Measurements from ENCODE around the gene SNAP29. TPM values are rescaled to one million over a fixed set of nuclear protein-coding genes. Genes with fewer than 3 reads are reported as not detected.

SNAP29 gene
- total RNA-seq, 1 experiment from 2014 or later, result 10.7 TPM

DNA sequence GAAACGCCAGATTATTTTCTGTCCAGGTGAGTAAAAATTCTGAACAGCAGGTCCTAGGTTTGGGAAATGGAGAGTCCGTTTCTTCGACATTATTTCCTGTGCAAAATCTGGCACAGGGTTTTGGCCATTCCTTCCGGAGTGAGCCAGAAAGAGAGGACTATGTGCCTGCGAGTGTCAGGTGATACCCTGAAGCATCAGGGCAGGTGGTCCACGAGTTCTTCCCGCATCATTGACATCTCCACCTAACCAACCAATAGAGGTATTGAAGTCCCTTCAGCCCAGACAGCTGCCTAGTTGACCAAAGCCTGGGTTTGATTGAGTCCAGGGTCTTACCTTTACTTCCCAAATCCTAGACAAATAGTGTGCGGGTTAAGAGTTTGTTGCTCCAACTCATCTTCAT, 808 bp downstream of the SNAP29 start:
- DNase-seq (ENCODE audit: low read depth, low spot score), result no peak
- in situ Hi-C loops (cut with HindIII; ENCODE audit: low pct_unique_long_range_greater_than_20kb, low sequenced_read_pairs), result no loop called here

GRCh38 chr22:20862540-20862939, 3.7 kb downstream of the SNAP29 start:
- in situ Hi-C loops (cut with HindIII; ENCODE audit: low pct_unique_long_range_greater_than_20kb, low sequenced_read_pairs), result no loop called here
- DNase-seq (ENCODE audit: low read depth, low spot score), result no peak

DNA sequence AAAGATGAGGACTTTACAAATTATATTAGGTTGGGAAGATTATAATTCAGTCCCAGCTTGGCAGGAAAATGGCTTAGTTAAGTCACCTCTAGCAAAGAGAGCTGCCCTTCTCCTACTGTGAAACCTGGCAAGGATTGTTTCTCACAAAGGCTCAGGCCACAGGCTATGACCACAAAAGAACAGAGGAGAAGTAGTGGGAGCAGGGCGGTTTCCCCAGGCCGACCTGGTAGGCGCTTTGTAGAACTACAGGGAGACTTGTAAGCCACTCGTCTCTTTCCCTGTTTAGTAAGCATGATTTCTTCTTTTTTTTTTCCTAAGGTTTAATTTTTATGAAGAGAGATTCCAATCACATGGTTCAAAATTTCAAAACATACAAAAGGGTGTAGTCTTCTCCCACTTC, 4.6 kb downstream of the SNAP29 start:
- no peak for DNase-seq (ENCODE audit: low read depth, low spot score)
- in situ Hi-C loops (cut with HindIII; ENCODE audit: low pct_unique_long_range_greater_than_20kb, low sequenced_read_pairs), result no loop called here

DNA sequence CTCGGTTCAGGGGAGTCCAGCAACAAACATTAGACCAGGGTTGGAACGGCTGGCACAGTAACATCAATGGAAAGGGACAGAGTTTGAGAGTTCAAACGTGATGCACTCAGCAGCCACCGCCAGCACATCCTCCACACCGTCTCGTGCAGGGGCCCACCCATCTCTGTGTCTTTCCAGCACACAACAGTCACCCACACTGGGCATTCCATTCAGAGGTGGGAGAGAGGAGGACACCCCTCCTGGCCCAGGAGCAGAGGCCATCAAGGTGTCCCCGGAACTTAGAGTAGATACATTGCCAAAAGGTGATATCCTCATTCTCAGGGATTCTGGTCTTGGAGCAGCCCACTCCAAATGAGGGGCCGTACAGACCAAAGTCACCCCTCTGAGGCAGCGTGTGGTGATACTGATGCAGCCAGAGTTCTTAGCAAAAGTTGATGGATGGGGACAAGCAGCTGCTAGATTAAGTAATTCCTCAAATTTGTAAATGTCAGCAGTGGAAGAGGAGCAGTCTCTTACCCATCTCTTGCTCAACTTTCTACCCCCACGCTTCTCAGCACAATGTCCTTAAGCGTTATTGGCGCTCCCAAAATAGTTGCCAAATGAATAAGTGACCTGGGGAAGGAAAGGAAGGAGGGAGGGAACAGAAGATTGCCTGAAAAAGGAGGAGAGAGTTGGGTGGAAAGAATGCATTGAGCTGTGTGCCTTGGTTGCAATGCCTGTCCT, 5.5 kb downstream of the SNAP29 start:
- in situ Hi-C loops (cut with HindIII; ENCODE audit: low pct_unique_long_range_greater_than_20kb, low sequenced_read_pairs), result no loop called here
- no peak for DNase-seq (ENCODE audit: low read depth, low spot score)

DNA sequence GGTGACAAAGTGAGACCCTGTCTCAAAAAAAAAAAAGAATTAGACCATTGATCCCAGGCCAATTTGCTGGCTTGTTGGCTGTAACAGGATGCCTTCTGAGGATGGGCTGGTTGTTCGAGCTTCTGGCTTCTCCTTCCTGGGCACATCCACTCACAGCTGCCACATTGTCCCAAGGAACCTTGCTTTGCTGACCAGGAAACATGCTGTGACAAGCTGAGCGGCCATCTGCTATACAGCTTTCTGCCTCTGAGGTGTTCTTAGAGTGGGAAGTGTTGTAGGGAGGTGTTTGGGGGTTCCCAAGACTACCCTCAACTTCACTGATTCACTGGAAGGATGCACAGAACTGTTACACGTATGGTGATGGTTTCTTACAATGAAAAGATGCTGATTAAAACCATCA, 6.5 kb downstream of the SNAP29 start:
- in situ Hi-C loops (cut with HindIII; ENCODE audit: low pct_unique_long_range_greater_than_20kb, low sequenced_read_pairs), result no loop called here
- DNase-seq (ENCODE audit: low read depth, low spot score), result no peak

DNA sequence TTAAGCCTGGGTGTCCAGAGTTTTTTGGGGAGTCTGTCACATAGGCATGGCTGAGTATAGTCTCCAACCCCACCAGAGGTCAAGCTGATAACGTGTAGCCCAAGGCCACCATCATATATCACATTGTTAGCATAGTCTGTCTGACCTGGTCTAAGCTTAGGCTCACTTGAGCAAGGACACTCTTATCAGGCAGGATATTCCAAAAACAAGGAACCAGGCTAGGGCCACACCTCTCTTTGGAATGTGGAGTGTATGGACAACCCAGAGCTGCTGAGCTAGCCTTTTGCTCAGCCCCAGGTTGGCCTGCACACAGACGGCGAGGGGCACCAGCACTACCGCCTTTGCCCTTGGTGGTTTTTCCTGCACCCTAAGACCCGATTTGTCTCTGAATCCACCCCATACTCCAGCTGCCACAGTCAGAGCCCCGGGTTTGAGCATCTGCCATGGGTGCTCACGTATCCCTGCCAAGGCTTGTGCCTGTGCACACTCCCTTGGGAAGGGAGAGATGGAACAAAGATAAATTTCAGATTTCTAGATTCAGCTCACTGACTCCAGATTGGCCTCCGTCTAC, 7.2 kb downstream of the SNAP29 start:
- no peak for DNase-seq (ENCODE audit: low read depth, low spot score)
- in situ Hi-C loops (cut with HindIII; ENCODE audit: low pct_unique_long_range_greater_than_20kb, low sequenced_read_pairs), result no loop called here

- in situ Hi-C loops (cut with HindIII; ENCODE audit: low pct_unique_long_range_greater_than_20kb, low sequenced_read_pairs), result no loop called here
- DNase-seq (ENCODE audit: low read depth, low spot score), result no peak
These were observed 7.9 kb downstream of the SNAP29 start for GRCh38 chr22:20866736-20867135.

DNA sequence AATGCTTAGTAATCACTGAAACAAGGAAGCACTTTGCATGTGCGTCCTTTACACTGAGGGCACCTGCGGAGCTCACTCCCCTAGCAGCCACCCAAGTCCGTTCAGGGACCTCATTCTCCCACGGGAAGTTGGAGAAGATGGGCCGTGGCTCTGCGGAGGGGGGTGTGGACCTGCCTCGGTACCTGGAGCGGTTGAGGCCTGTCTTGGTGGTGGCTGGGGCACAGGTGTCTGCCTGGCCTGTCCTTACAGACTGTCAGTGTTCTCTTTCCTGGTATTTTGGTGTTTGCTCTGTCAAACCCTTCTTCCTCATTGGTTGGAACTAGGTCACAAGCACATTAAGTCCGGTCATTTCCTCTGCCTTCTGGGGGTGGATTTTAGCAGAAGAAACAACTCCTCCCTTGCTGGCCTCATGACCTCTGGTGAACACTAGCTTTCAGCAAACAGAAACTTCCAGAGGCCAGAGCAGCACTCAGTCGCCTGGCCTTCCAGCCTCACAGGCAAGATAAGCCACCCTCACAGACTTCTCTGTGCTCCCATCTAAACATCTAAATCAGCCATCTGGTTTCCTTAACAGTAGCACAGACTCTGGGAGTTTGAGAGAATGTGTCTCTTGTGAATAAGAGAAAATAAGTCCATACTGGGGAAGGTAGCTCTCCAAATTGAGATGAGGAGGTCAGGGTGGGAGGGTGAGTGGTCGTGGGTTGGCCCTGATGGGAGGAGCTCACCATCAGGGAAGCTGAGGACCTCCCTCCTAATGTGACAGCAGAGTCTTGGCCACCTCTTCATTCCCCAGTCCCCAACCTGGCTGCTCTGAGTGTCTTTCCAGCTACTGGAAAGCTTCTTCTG, 8.6 kb downstream of the SNAP29 start:
- DNase-seq (ENCODE audit: low read depth, low spot score), result peak; percentile 47
- in situ Hi-C loops (cut with HindIII; ENCODE audit: low pct_unique_long_range_greater_than_20kb, low sequenced_read_pairs), result no loop called here

GRCh38 chr22:20868025-20868962, 9.5 kb downstream of the SNAP29 start:
- no peak for DNase-seq (ENCODE audit: low read depth, low spot score)
- in situ Hi-C loops (cut with HindIII; ENCODE audit: low pct_unique_long_range_greater_than_20kb, low sequenced_read_pairs), result no loop called here

GRCh38 chr22:20869234-20869633, 10.4 kb downstream of the SNAP29 start:
- in situ Hi-C loops (cut with HindIII; ENCODE audit: low pct_unique_long_range_greater_than_20kb, low sequenced_read_pairs), result no loop called here

DNA sequence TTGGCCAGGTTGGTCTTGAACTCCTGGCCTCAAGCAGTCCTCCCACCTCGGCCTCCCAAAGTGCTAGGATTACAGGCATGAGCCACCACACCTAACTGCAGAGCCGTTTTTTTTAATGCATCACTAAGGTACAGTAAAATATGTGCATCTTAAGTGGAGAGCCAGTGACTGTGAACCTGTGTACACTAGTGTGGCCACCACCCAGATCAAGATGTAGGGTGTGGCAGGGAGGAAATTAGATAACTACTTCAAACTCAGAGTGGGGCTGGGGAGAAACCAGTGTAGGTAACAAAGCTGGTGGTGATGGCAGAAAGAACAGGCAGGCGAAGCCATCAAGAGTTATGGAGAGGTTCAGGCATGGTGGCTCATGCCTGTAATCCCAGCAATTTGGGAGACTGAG, 14.4 kb downstream of the SNAP29 start:
- DNase-seq (ENCODE audit: low read depth, low spot score), result no peak
- in situ Hi-C loops (cut with HindIII; ENCODE audit: low pct_unique_long_range_greater_than_20kb, low sequenced_read_pairs), result no loop called here

More at GRCh38 chr22:20869234-20869633, 10.4 kb downstream of the SNAP29 start:
- no peak for DNase-seq (ENCODE audit: low read depth, low spot score)

DNA sequence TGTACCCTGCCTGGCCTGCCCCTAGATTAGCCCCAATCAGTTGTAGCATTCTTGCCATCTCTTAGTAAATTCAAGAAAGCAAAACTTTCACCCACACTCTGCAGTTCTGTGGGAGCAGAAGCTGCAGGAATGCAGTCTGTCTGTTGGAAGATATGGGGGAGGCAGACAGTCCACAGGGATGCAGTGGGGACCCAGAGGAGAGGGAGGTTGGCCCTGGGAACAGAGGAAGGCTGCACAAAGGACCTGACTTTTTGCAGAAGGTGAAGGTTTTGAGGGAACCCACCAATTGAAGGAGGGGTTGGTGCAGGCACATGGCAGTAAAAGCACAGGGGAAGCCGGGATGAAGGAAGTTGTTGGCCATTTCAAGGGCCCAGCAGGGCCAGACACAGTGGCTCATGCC, 16.5 kb downstream of the SNAP29 start:
- in situ Hi-C loops (cut with HindIII; ENCODE audit: low pct_unique_long_range_greater_than_20kb, low sequenced_read_pairs), result no loop called here
- DNase-seq (ENCODE audit: low read depth, low spot score), result no peak

DNA sequence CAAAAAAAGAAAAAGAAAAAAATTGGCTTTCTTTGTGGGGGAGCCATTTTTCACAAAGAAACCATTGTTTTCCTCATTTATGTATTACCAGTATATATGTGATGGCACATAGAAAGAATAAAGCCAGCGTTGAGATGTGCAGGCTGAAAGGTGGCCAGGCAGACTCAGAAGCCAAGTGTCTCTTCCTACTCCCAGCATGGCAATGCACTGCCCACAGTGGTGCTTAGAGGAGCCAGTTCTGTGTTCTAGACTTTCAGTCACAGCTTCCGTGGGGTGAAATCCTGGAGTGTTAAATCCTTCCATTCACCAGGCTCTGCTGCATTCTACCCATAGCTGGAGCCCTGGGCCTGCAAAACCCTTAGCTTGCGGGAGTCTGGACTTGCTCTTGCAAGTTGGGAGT, 18.9 kb downstream of the SNAP29 start:
- in situ Hi-C loops (cut with HindIII; ENCODE audit: low pct_unique_long_range_greater_than_20kb, low sequenced_read_pairs), result no loop called here
- no peak for DNase-seq (ENCODE audit: low read depth, low spot score)

GRCh38 chr22:20881231-20881630, 22.4 kb downstream of the SNAP29 start:
- no peak for DNase-seq (ENCODE audit: low read depth, low spot score)
- in situ Hi-C loops (cut with HindIII; ENCODE audit: low pct_unique_long_range_greater_than_20kb, low sequenced_read_pairs), result no loop called here

- no peak for DNase-seq (ENCODE audit: low read depth, low spot score)
- in situ Hi-C loops (cut with HindIII; ENCODE audit: low pct_unique_long_range_greater_than_20kb, low sequenced_read_pairs), result no loop called here
These were observed 23.3 kb downstream of the SNAP29 start for GRCh38 chr22:20881869-20882815.

DNA sequence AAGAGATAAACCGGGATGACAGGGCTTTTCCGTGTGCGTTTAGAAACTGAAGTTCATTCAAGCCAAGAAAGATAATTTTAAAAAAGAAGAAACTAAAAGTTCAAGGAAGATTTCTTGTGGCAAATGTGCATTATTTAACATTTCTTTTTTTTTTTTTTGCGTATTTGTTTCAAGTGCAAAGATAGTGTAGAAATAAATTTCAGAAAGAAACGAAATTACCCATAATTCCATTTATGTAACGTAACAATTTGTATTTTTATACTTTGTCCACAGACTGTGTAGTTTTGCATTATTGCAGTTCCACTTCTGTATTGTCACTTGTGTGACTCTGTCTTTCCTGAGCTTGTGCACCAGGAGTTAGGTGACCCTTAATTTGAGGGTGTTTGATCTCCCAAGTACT, 24.0 kb downstream of the SNAP29 start:
- no peak for DNase-seq (ENCODE audit: low read depth, low spot score)
- in situ Hi-C loops (cut with HindIII; ENCODE audit: low pct_unique_long_range_greater_than_20kb, low sequenced_read_pairs), result no loop called here

DNA sequence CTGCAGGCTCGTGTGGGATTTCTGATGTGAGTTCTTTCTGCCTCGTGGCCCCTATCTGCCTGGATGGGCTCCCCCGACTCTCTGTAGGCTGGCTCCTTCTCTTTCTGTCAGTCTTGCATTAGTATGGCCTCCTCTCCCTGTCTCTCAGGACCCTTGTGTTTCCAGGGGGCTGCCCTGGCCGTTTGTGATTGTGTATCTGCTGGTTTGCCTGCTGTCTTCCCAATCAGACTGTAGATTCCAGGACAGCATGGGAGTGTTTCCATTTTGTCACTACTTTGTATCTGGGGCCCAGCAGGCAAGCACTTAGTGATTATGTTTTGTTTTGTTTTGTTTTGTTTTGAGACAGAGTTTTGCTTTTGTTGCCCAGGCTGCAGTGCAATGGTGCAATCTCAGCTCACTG, 25.6 kb downstream of the SNAP29 start:
- in situ Hi-C loops (cut with HindIII; ENCODE audit: low pct_unique_long_range_greater_than_20kb, low sequenced_read_pairs), result no loop called here
- DNase-seq (ENCODE audit: low read depth, low spot score), result no peak
